GDM1 (cell line): ENCODE results near the gene EFCAB9.
"Not testable (repeated sequence)": the region's sequence is repeated elsewhere in the genome, so short reads cannot be mapped to it uniquely, and the experiment has no call there.

Experiments
- DNase-seq: peaks from one replicate; lab custom pipeline; 2025; lab: John Stamatoyannopoulos, UW

EFCAB9 gene

DNA sequence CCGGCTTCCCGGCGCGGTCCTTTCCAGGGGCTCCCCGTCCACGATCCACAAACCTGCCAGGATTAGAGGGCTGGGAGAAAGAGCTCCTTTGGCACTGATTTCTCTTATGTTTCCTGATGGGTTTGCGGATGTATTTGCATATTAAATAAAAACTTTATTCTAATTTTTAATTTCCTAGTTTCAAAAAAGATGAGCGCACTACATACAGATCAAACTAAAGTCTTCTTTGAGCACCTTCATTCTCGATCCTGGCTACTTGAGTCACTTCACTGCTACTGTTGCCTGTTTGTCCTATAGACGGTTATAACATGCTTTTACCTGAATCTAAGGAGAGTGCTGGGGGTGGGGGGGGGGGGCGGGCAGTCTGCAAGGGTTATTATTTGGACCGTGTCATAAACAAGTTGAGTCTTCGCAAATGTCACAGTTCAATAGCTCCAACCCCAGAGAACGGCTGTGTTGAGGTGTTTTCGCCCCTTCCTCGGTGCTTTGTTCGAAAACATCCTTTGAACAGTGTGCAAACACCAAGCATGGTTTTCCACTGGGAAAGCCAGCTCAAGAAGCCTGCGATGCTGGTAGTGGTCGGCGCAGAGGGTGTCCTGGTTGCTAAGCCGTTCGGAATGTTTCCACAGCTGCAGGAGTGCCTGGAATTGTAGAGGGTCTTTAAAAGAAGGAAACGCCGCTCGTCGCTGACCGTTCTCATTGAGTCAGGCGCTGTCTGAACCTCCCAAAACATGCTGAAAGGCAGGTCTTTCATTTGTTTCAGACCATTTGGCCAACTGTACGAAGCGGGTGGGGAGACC, 4.9 kb upstream of the EFCAB9 start:
- no peak for DNase-seq

DNA sequence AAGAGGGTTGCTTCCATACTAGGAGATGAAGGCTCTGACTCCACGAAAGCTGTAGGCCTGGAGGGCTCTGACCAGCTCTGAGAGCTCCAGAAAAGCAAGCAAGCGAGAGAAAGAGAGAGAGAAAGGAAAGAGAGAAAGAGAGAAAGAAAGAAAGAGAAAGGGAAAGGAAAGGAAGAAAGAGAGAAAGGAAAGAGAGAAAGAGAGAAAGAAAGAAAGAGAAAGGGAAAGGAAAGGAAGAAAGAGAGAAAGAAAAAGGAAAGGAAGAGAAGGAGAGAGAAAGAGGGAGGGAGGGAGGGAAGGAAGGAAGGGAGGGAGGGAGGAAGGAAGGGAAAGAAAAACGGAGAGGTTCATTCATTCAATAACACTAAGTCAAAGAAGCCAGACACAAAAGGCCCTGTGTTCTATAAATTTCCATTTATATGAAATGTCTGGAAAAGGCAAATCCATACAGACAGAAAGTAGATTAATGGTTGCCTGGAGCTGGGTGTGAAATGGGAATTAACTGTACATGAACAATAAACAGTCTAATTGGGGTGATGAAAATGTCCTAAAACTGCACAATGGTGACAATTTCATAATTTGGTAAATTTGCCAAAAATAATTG, 4.2 kb upstream of the EFCAB9 start:
- DNase-seq: no peak

DNA sequence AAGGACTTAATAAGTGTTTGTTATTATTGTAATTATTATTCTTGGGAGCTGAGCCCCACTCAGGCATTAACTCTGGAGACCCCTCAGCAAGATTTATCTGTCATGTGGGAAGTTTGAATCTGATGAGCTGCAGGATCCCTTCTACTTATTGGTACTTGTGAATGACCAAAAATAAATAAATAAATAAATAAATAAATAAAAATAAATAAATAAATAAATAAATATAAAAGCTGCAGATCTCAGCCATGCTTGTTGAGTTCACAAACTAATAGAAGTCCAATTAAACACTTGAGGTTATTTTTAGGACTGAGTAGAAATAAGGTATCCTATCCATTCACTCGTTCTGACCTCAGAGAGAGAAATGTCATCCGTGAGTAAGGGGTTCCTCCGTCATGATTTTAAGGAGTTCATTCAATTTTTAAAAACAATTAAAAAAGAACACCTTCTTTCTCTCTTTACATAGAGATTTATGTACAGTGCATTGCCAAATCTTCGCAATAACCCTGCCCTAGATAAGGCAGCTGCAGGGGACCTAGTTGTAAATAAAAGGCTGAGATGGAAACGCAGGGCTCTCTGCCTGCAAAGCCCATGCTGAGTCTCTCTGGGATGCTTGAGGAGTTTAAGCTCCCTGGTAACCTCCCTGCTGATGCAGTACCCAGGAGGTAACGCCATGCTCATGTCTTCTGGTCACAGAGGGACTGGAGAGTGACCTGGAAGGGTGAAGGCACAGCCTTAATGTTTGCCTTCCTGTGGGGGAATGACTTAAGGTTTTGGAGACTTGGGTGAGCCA, 1.2 kb downstream of the EFCAB9 start:
- DNase-seq: no peak

GRCh38 chr5:172197775-172198174, 3.8 kb downstream of the EFCAB9 start:
- not testable (repeated sequence) for DNase-seq

DNA sequence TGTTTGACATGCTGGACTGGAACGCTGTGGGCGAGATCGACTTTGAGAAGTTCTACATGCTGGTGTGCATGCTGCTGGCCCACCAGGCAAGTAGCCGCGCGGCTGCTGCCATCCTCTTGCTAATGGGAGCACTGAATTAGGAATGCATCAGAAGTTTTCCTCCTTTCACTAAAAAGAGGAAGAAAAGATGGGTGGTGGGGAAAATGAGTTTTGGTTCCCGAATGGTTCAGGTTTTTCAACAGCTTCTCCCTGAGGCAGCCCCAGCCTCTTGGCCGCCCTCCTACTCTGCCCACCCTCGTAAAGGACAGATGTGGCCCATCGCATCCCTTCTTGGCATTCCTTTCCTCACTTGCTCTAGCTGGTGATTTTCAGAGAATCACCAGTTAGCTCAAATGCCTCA, 5.5 kb downstream of the EFCAB9 start:
- no peak for DNase-seq

DNA sequence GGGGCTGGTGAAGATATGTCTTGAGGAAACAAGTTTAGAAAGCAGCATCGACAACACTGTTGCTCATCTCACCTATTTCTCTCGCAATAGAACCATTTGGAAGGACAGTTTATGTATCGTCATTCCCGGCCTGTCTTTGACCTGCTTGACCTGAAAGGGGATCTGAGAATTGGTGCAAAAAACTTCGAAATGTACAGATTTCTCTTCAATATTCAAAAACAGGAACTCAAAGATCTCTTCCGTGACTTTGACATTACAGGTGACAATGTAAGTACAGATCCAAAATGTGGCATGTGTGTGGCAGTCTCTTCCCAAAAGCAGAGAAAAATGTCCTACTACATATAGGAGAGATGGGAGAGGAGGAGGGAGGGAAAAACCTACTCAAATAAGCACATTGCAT, 6.5 kb downstream of the EFCAB9 start:
- no peak for DNase-seq

DNA sequence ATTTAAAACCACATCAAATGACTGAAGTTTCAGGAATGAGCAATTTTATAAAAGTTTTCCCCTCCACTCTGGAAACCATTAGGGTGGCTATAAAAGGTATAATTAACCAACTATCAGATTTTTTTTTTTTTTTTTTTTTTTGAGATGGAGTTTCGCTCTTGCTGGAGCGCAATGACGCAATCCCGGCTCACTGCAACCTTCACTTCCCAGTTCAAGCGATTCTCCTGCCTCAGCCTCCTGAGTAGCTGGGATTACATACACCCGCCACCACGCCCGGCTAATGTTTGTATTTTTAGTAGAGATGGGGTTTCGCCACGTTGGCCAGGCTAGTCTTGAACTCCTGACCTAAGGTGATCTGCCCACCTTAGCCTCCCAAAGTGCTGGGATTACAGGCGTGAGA, 12.0 kb downstream of the EFCAB9 start:
- DNase-seq: not testable (repeated sequence)

GRCh38 chr5:172207511-172207910, 13.5 kb downstream of the EFCAB9 start:
- no peak for DNase-seq

DNA sequence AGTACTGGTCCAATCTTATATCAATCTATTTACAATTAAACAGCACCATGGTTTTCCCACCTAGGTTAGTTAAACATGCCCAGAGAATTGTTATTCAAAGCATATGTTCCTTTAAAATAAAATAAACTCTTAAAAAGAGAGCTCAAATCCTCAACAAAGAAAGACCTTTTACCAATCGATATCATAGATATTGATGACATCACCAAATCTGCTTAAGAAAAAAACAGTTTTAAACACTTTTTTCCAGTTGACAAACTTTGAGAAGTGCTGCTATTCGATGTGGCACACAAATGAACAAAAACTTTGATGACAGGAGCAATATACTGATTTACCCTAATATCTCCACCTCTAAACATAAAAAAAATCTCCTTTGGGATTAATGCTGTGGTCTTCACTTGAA, 15.7 kb downstream of the EFCAB9 start:
- DNase-seq: no peak

GRCh38 chr5:172211676-172212075, 17.7 kb downstream of the EFCAB9 start:
- no peak for DNase-seq

DNA sequence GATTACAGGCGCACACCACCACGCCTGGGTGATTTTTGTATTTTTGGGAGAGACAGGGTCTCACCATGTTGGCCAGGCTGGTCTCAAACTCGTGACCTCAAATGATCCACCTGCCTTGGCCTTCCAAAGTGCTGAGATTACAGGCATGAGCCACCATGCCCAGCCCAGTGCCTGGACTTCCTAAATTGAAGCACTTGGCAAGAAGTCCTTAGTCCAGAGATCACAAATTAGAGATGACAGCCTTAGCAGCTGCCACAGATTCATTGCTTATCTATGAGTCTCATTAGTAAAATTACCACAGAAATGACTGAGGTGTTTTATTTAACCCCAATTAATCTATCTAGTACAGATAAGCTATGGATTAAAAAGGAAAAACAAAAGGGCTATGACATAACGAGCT, 19.2 kb downstream of the EFCAB9 start:
- no peak for DNase-seq

GRCh38 chr5:172216345-172216744, 22.4 kb downstream of the EFCAB9 start:
- no peak for DNase-seq

DNA sequence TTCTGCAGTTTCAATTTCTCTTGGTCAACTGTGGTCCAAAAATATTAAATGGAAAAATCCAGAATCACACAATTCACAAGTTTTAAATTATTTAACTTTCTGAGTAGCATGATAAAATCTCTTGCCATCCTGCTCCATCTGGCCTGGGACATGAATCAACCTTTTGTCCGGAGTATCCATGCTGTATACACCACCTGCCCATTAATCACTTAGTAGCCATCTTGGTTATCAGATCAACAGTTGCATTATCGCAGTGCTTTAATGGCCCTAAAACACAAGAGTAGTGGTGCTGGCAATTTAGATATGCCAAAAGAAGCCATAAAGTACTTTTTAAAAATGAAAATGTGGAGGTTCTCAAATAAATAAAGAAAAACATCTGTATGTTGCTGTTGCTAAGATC, 25.3 kb downstream of the EFCAB9 start:
- DNase-seq: no peak

- DNase-seq: no peak
Observed at GRCh38 chr5:172223901-172224873, 30.2 kb downstream of the EFCAB9 start.

- no peak for DNase-seq
Observed at GRCh38 chr5:172224996-172225395, 31.0 kb downstream of the EFCAB9 start.

DNA sequence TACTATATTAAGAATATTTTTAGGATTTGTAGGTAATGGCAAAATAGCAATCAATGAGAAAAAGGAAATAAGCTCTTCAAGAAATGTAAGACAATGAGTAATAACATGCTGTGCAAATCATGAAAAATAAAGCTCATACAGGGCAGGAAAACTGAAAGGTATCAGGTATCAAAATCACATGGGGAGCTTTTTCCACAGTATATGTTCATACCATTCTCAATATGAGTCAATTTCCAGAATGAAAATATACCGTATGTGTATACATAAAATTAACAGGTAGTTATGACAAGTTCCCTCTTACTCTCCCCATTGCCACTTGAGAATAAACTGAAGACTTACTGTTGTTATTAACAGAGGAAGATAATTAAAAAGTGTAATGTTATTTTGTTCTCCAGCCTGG, 35.9 kb downstream of the EFCAB9 start:
- no peak for DNase-seq

DNA sequence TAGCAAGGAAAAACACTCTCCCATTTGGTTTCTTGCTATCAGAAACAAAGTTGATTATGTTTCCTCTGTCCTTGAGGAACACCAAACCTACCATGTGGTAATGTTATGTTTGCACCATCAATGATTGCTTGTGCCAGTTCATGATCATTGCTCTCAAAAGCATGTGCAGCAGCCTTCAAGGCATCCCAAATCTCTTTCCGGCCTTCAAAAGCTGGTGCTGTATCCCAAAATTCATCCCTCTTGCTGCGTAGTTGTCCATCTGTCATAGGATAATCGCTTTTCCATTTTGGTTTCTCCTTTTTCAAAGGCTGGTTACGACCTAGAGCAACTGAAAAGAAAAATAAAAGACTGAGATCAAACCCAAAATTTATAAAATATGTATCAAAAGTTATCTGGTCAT, 40.1 kb downstream of the EFCAB9 start:
- DNase-seq: no peak

GRCh38 chr5:172235132-172235780, 41.3 kb downstream of the EFCAB9 start:
- no peak for DNase-seq

DNA sequence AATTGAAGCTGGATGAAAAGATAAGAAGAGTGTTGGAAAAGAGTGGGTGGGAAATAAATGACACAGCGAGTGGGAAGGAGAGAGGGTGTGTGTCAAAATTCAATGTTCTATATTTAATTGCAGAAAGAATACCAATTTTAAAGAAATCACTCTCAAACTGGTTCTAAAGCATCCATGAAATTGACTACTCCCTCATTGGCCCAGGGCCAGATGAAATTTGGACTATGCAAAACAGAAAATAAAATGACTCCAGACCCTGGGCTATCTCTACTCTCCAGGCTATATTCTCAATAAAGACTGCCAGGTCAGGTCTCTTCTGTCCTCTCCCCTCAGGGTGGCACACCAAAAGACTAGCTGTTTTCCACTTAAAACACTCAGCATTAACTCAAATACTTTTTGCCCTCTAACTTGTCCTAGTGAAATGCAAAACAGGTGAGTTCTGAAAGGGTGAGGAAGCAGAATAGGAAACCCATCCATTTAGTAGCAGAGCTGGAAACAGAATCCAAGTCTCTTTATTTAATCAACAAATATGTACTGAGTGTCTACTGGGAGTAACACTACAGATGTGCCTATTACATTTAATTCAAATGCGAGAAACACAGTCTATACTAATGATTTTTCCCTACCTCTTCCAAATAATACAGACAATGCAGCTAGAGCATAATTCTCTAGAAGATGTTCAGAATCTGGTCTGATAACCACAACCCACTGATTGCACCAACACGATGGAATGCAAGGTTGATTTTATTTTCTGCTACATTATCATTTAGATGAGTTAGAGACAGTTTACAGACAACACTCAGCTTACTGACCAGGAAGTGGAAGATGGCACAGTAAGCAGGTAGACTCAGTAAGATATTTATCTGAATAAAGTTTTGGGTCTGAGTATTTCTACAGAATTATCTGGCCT, 42.1 kb downstream of the EFCAB9 start:
- no peak for DNase-seq

- DNase-seq: no peak
Observed at GRCh38 chr5:172238334-172238733, 44.4 kb downstream of the EFCAB9 start.
